Natural killer cell (primary cell): Measurements from ENCODE around the gene SH2D7. TPM values are rescaled to one million over a fixed set of nuclear protein-coding genes. Genes with fewer than 3 reads are reported as not detected.

Experiments
- ATAC-seq, 3 donors: fragments of 150-1000 bp in 2 of 3; fragments of 200-7000 bp in 1 of 3; cut with Tn5 transposase; 1 replicate in 1 of 3; 2 replicates in 2 of 3; pipeline ENCODE4 v1.10.0; 2021; ENCODE audit warnings: mild to moderate bottlenecking in 2 of 3, moderate library complexity in 2 of 3
- DNase-seq, 2 donors: peaks; one replicate each; pipeline versions ENCODE4 v3.0.0 to v3.0.0-alpha.2; 2013 to 2021; ENCODE audit warnings: mixed read lengths in 1 of 2
- H3K27ac ChIP-seq: one replicate; pipeline ENCODE4 v1.5.1; 2013; ENCODE audit warnings: mild to moderate bottlenecking, low read length
- H3K27me3 ChIP-seq: one replicate; pipeline ENCODE4 v1.6.1; 2013; ENCODE audit warnings: low read length; ENCODE audit not compliant: control insufficient read depth, insufficient read depth
- H3K36me3 ChIP-seq: one replicate; pipeline ENCODE4 v1.6.1; 2013; ENCODE audit warnings: low read length; ENCODE audit not compliant: control insufficient read depth, insufficient read depth
- H3K4me1 ChIP-seq: one replicate; pipeline ENCODE4 v1.6.1; 2013; ENCODE audit warnings: low read length; ENCODE audit not compliant: control insufficient read depth, insufficient read depth
- H3K4me3 ChIP-seq: one replicate; pipeline ENCODE4 v1.5.1; 2013; ENCODE audit warnings: low read length
- H3K9me3 ChIP-seq: one replicate; pipeline ENCODE4 v1.6.1; 2013; ENCODE audit warnings: low read length; ENCODE audit not compliant: control insufficient read depth, insufficient read depth
- H3K27ac Mint-ChIP-seq, 2 donors: one replicate each; pipeline ENCODE4 v1.8.0; 2022; ENCODE audit warnings: mild to moderate bottlenecking in 2 of 2, mixed read lengths in 2 of 2, moderate library complexity in 1 of 2
- H3K27me3 Mint-ChIP-seq, 2 donors: one replicate each; pipeline ENCODE4 v1.8.0; 2022; ENCODE audit warnings: low read depth in 2 of 2, mixed read lengths in 2 of 2
- H3K36me3 Mint-ChIP-seq: one replicate; pipeline ENCODE4 v1.8.0; 2022; ENCODE audit warnings: mixed read lengths
- H3K4me1 Mint-ChIP-seq, 2 donors: one replicate each; pipeline ENCODE4 v1.8.0; 2022; ENCODE audit warnings: mixed read lengths in 2 of 2
- H3K4me3 Mint-ChIP-seq: one replicate; pipeline ENCODE4 v1.8.0; 2022; ENCODE audit warnings: mild to moderate bottlenecking, moderate library complexity, mixed read lengths
- H3K9me3 Mint-ChIP-seq, 2 donors: one replicate each; pipeline ENCODE4 v1.8.0; 2022; ENCODE audit warnings: mixed read lengths in 2 of 2
- WGBS: methylation state at CpG from one replicate; pipeline ENCODE4 v1.1.7; 2013; ENCODE audit warnings: missing lambda C conversion rate; ENCODE audit not compliant: insufficient coverage; 5-methylcytosine and 5-hydroxymethylcytosine counted together
- intact Hi-C: fragments of 100-400 bp; cut with micrococcal nuclease; formaldehyde crosslinking; loops from one replicate; pipeline ENCODE4 v1.14.2; 2022
- total RNA-seq, 4 donors: library from RNA; stranded (reverse); fragments of 120-200 nt in 1 of 4; gene quantifications; one replicate each; pipeline versions ENCODE4 v1.2.3 to v1.2.4, GENCODE V29; 2013 to 2022
- TF ChIP-seq, protein P1 (sequence below): fragments of 200-600 bp; IDR thresholded peaks from one replicate; pipeline ENCODE4 v1.8.0; 2022; ENCODE audit warnings: antibody characterized with exemption

SH2D7 gene
- total RNA-seq, 3 donors from 2014 or later (not counting 1 experiment from before 2014, with no cell fraction given): not detected

DNA sequence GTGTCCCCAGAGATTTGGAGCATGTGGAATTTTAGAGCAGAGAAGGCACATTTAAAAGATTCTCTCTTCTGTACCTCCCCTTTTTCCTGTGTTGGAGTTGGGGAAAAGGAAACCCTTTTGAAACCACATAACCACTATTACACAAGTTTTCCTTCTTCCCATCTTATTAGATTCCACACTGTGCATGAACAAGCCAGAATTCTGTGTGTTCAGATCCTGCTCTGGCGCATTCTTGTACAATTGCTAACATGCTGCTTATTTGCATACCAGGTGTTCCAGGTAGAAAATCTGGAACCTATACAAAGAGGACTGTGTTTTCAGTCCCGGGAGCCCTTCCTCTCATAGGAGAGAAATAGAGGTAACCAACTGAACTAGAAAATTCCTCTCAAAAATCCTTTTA is 41.4 kb downstream of the SH2D7 start:
- no peaks in the 10 kb centered on the region for H3K36me3 Mint-ChIP-seq
- Histone ChIP-seq H3K27ac (no peak overlapping the region), H3K36me3 (no peaks in the 10 kb centered on the region), H3K4me3 (no peak overlapping the region), H3K9me3 (no peaks in the 10 kb centered on the region), H3K27me3 (no peaks in the 10 kb centered on the region), H3K4me1 (peaks cover 13% of the 10 kb centered on the region)
- H3K9me3 Mint-ChIP-seq: no peaks in the 10 kb centered on the region
- intact Hi-C loops: no loop called here
- TF ChIP-seq, protein P1, sequence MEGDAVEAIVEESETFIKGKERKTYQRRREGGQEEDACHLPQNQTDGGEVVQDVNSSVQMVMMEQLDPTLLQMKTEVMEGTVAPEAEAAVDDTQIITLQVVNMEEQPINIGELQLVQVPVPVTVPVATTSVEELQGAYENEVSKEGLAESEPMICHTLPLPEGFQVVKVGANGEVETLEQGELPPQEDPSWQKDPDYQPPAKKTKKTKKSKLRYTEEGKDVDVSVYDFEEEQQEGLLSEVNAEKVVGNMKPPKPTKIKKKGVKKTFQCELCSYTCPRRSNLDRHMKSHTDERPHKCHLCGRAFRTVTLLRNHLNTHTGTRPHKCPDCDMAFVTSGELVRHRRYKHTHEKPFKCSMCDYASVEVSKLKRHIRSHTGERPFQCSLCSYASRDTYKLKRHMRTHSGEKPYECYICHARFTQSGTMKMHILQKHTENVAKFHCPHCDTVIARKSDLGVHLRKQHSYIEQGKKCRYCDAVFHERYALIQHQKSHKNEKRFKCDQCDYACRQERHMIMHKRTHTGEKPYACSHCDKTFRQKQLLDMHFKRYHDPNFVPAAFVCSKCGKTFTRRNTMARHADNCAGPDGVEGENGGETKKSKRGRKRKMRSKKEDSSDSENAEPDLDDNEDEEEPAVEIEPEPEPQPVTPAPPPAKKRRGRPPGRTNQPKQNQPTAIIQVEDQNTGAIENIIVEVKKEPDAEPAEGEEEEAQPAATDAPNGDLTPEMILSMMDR: no peak
- H3K4me3 Mint-ChIP-seq: no peak overlapping the region
- H3K27me3 Mint-ChIP-seq: no peaks in the 10 kb centered on the region
- no peak for ATAC-seq
- peaks cover 5 to 24% of the 10 kb centered on the region in 2 donors for H3K4me1 Mint-ChIP-seq
- H3K27ac Mint-ChIP-seq: no peak overlapping the region
- no peak for DNase-seq
- 93% methylated on average over 2 of the region's 2 CpGs for WGBS

DNA sequence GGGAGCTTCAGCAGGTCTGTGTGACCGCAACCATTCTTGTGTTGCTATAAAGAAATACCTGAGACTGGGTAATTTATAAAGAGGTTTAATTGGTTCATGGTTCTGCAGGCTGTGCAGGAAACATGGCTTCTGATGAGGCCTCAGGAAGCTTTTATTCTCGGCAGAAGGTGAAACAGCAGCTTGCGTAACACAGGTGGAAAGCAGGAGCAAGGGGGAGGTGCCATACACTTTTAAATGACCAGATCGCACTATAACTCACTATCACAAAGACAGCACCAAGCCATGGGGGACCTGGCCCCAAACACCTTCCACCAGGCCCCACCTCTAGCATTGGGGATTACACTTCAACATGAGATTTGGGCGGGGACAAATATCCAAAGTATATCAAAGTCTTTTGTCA is 47.2 kb downstream of the SH2D7 start:
- H3K9me3 ChIP-seq: no peaks in the 10 kb centered on the region
- H3K4me3 ChIP-seq: no peak overlapping the region
- Mint-ChIP-seq H3K4me1 (no peaks in the 10 kb centered on the region), H3K9me3 (no peaks in the 10 kb centered on the region), H3K27me3 (no peaks in the 10 kb centered on the region), H3K36me3 (no peaks in the 10 kb centered on the region), H3K4me3 (no peak overlapping the region), H3K27ac (no peak overlapping the region)
- no peaks in the 10 kb centered on the region for H3K4me1 ChIP-seq
- no peaks in the 10 kb centered on the region for H3K27me3 ChIP-seq
- intact Hi-C loops: no loop called here
- WGBS: 93% methylated on average over 5 of the region's 5 CpGs
- ATAC-seq: no peak
- H3K27ac ChIP-seq: no peak overlapping the region
- TF ChIP-seq, protein P1: no peak
- no peak for DNase-seq
- H3K36me3 ChIP-seq: no peaks in the 10 kb centered on the region

DNA sequence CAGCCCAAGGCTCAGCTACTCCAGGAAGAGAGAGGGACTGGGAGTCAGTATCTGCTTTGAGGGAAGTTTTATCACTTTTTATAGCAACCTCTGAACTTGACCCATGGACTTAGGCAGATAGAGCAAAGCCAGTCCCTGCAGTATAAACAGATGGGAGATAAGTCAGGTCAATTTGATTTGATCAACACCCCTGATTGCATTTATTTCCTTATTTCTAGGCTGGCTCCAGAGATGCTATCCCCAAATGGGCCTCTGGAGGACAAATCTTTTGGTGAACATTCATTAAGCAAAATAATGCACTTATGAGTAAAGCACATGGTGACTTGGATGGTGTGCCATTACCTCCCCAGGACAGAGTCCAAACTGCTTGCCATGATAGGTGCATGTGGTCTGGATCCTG is 47.9 kb downstream of the SH2D7 start:
- intact Hi-C loops: no loop called here
- H3K27me3 ChIP-seq: no peaks in the 10 kb centered on the region
- no peaks in the 10 kb centered on the region for H3K4me1 ChIP-seq
- no peaks in the 10 kb centered on the region for H3K4me1 Mint-ChIP-seq
- no peaks in the 10 kb centered on the region for H3K9me3 Mint-ChIP-seq
- ATAC-seq: no peak
- TF ChIP-seq, protein P1: no peak
- H3K36me3 Mint-ChIP-seq: no peaks in the 10 kb centered on the region
- no peak overlapping the region for H3K27ac Mint-ChIP-seq
- no peaks in the 10 kb centered on the region for H3K27me3 Mint-ChIP-seq
- no peaks in the 10 kb centered on the region for H3K36me3 ChIP-seq
- H3K4me3 ChIP-seq: no peak overlapping the region
- no peak overlapping the region for H3K4me3 Mint-ChIP-seq
- H3K9me3 ChIP-seq: no peaks in the 10 kb centered on the region
- no peak for DNase-seq
- no peak overlapping the region for H3K27ac ChIP-seq

DNA sequence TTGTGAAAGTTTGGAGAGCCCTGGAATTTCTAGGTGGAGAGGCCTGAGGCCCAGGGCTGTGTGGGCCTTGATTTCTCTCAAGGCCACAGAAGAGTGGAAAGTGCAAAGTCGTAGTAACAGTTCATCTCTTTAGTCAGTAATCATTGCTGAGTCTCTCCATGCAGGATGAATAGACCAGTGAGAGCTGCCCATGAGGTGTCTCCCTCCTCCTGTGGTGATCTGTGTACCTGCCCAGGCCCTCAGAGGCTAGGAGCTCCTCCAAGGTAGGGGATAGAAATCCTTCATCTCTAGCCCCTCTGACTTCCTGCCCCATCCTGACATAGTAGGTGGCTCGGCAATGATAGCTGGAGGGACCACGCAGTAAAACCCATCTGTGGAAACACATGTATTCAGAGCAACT is 50.0 kb downstream of the SH2D7 start:
- Histone ChIP-seq H3K27me3 (no peaks in the 10 kb centered on the region), H3K27ac (no peak overlapping the region), H3K4me1 (no peaks in the 10 kb centered on the region), H3K4me3 (no peak overlapping the region), H3K9me3 (no peaks in the 10 kb centered on the region), H3K36me3 (no peaks in the 10 kb centered on the region)
- H3K36me3 Mint-ChIP-seq: no peaks in the 10 kb centered on the region
- H3K4me3 Mint-ChIP-seq: no peak overlapping the region
- 92% methylated on average over 3 of the region's 3 CpGs for WGBS
- H3K9me3 Mint-ChIP-seq: no peaks in the 10 kb centered on the region
- peaks cover 2 to 3% of the 10 kb centered on the region in 2 donors for H3K4me1 Mint-ChIP-seq
- ATAC-seq (no peak), DNase-seq (no peak)
- no peak overlapping the region for H3K27ac Mint-ChIP-seq
- TF ChIP-seq, protein P1: no peak
- intact Hi-C loops: no loop called here
- H3K27me3 Mint-ChIP-seq: no peaks in the 10 kb centered on the region
